SK-N-MC (cell line): ENCODE measurements around the gene RALGPS1.

Experiments used
- EZH2 ChIP-seq: fragments of 200-600 bp; sonication (generic); IDR thresholded peaks from one replicate; pipeline ENCODE4 v1.6.1; 2017; ENCODE audit warnings: antibody characterized with exemption
- FOXP2 ChIP-seq: optimal IDR thresholded peaks from 2 replicates; pipeline ENCODE3; 2011; ENCODE audit warnings: mild to moderate bottlenecking, moderate library complexity; ENCODE audit not compliant: insufficient read depth; ENCODE audit errors: extremely low read length, control extremely low read depth
- POLR2AphosphoS5 ChIP-seq: IDR thresholded peaks from 2 replicates; pipeline ENCODE4 v1.6.1; 2012; ENCODE audit warnings: mild to moderate bottlenecking, low read depth, low read length, borderline replicate concordance

DNA sequence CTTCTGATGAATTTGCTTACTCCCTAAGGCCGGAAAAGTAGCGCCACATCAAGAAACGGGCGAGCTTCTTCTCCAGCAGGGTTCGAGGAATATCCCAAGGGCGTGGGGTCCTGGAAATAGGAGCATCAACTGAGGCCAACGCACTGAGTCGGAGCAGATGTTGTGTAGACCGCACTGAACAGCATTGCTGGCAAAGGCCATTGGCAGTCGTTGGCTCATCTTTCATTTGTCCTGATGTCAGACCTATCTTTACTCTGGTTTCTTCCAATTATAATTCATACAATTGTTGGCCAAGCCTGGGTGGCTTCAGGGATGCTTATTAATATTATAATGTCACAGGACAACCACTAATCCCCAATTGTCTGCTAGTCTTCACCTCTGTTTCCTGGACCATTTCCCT, 27.7 kb upstream of the RALGPS1 start:
- TF ChIP-seq POLR2AphosphoS5: no peak
- no peak for TF ChIP-seq EZH2
- TF ChIP-seq FOXP2: no peak
